ENCODE results near the gene ANXA11.
"Not testable (repeated sequence)": the region's sequence is repeated elsewhere in the genome, so short reads cannot be mapped to it uniquely, and the experiment has no call there.

- not testable (repeated sequence) for TF ChIP-seq CTCF (IDR thresholded peaks at IDR 0.05); POLR2AphosphoS5 (IDR thresholded peaks at IDR 0.05); POLR2A (IDR thresholded peaks at IDR 0.05; ENCODE audit: low read depth)
These were observed 42.3 kb upstream of the ANXA11 start for GRCh38 chr10:80247611-80248010.

All from esophagus muscularis mucosa (tissue), 3 donors.